IMR-90 (cell line): ENCODE data around the gene PLCG1. TPM values are rescaled to one million over a fixed set of nuclear protein-coding genes. Genes with fewer than 3 reads are reported as not detected.
A peak's percentile ranks its signal among the peaks of the same experiment; 100 is the strongest.

Experiments used
- ATAC-seq: fragments of 200-7000 bp; cut with Tn5 transposase; 2 replicates; pipeline ENCODE4 v1.9.1; 2020; ENCODE audit warnings: low read depth, mild to moderate bottlenecking, moderate library complexity
- BruUV-seq: library from RNA; stranded (reverse); fragments of 400-500 nt; replicated peaks from 2 replicates; lab custom pipeline; 2021; lab: Mats Ljungman, UMichigan
- CTCF ChIA-PET: fragments of 300-600 bp; formaldehyde crosslinking; extraction: SDS; loops from one replicate; lab custom pipeline; 2021; ENCODE audit warnings: antibody characterized with exemption; lab: Yijun Ruan, JAX
- POLR2A ChIA-PET: fragments of 300-600 bp; sonication (Branson Sonifier 250); formaldehyde crosslinking; loops from one replicate; lab custom pipeline; 2022; ENCODE audit warnings: antibody characterized with exemption; ENCODE audit not compliant: unreplicated experiment; lab: Charles Lee
- DNase-seq: peaks from one replicate; pipeline ENCODE4 v3.0.0; 2013
- H2AFZ ChIP-seq: replicated peaks from 2 replicates; pipeline ENCODE3; 2013; ENCODE audit warnings: low read length, mild to moderate bottlenecking; ENCODE audit not compliant: poor library complexity
- H2AK5ac ChIP-seq: 2 replicates; pipeline ENCODE4 v1.6.1; 2013; ENCODE audit warnings: low read depth, low read length, inconsistent platforms
- H2AK9ac ChIP-seq: replicated peaks from 2 replicates; pipeline ENCODE3; 2013; ENCODE audit warnings: mild to moderate bottlenecking, low read depth, low read length, moderate library complexity; ENCODE audit not compliant: poor library complexity
- H2BK120ac ChIP-seq: 2 replicates; pipeline ENCODE4 v1.6.1; 2013; ENCODE audit warnings: low read depth, low read length, inconsistent platforms
- H2BK15ac ChIP-seq: 3 replicates; pipeline ENCODE4 v1.6.1; 2013; ENCODE audit warnings: low read depth, low read length, inconsistent platforms
- H2BK20ac ChIP-seq: 2 replicates; pipeline ENCODE4 v1.6.1; 2013; ENCODE audit warnings: low read depth, mild to moderate bottlenecking, inconsistent platforms, low read length, moderate library complexity
- H2BK5ac ChIP-seq: 2 replicates; pipeline ENCODE4 v1.6.1; 2013; ENCODE audit warnings: mild to moderate bottlenecking, low read depth, low read length, inconsistent platforms; ENCODE audit not compliant: poor library complexity, severe bottlenecking
- H3K14ac ChIP-seq: replicated peaks from 2 replicates; pipeline ENCODE4 v1.6.1; 2013; ENCODE audit warnings: low read depth, low read length, inconsistent platforms
- H3K18ac ChIP-seq: 2 replicates; pipeline ENCODE4 v1.6.1; 2013; ENCODE audit warnings: low read depth, low read length, control low read depth
- H3K23ac ChIP-seq: 2 replicates; pipeline ENCODE4 v1.6.1; 2013; ENCODE audit warnings: low read depth, low read length, inconsistent platforms
- H3K27ac ChIP-seq: 2 replicates; pipeline ENCODE4 v1.5.1; 2013; ENCODE audit warnings: mild to moderate bottlenecking, control low read depth, low read length; ENCODE audit not compliant: insufficient read depth
- H3K27me3 ChIP-seq: 2 replicates; pipeline ENCODE4 v1.6.1; 2013; ENCODE audit warnings: low read length; ENCODE audit not compliant: control insufficient read depth, insufficient read depth
- H3K36me3 ChIP-seq: 2 replicates; pipeline ENCODE4 v1.6.1; 2013; ENCODE audit warnings: low read length, mixed read lengths; ENCODE audit not compliant: control insufficient read depth, insufficient read depth
- H3K4ac ChIP-seq: 2 replicates; pipeline ENCODE4 v1.6.1; 2013; ENCODE audit warnings: low read depth, low read length, inconsistent platforms
- H3K4me1 ChIP-seq: 2 replicates; pipeline ENCODE4 v1.6.1; 2013; ENCODE audit warnings: low read length, mixed read lengths; ENCODE audit not compliant: control insufficient read depth, insufficient read depth
- H3K4me2 ChIP-seq: 2 replicates; pipeline ENCODE4 v1.6.1; 2013; ENCODE audit warnings: low read depth, mild to moderate bottlenecking, control low read depth, low read length, moderate library complexity
- H3K4me3 ChIP-seq: 2 replicates; pipeline ENCODE4 v1.5.1; 2013; ENCODE audit warnings: low read depth, mild to moderate bottlenecking, control low read depth, low read length, moderate library complexity; ENCODE audit not compliant: insufficient read depth
- H3K56ac ChIP-seq: 2 replicates; pipeline ENCODE4 v1.6.1; 2013; ENCODE audit warnings: low read length, inconsistent platforms; ENCODE audit not compliant: insufficient read depth; ENCODE audit errors: extremely low read depth
- H3K79me1 ChIP-seq, 2 experiments: 2 replicates each; pipeline ENCODE4 v1.6.1; 2013; ENCODE audit warnings: low read length in 2 of 2, inconsistent platforms in 1 of 2, low read depth in 1 of 2
- H3K9ac ChIP-seq: 2 replicates; pipeline ENCODE4 v1.6.1; 2013; ENCODE audit warnings: low read depth, low read length, control low read depth
- H3K9me1 ChIP-seq: 2 replicates; pipeline ENCODE4 v1.6.1; 2013; ENCODE audit warnings: low read length, inconsistent platforms; ENCODE audit not compliant: insufficient read depth
- H3K9me3 ChIP-seq: 2 replicates; pipeline ENCODE4 v1.6.1; 2013; ENCODE audit warnings: low read length; ENCODE audit not compliant: control insufficient read depth, insufficient read depth
- H4K20me1 ChIP-seq: 2 replicates; pipeline ENCODE4 v1.6.1; 2013; ENCODE audit warnings: low read length, inconsistent platforms; ENCODE audit not compliant: insufficient read depth
- H4K5ac ChIP-seq: 2 replicates; pipeline ENCODE4 v1.6.1; 2013; ENCODE audit warnings: mild to moderate bottlenecking, low read depth, low read length, control low read depth
- H4K8ac ChIP-seq, 2 experiments: 2 replicates each; pipeline ENCODE4 v1.6.1; 2013; ENCODE audit warnings: low read depth in 2 of 2, low read length in 2 of 2, control low read depth in 1 of 2, inconsistent platforms in 1 of 2
- H4K91ac ChIP-seq: 2 replicates; pipeline ENCODE4 v1.6.1; 2013; ENCODE audit warnings: low read depth, low read length, inconsistent platforms; ENCODE audit not compliant: insufficient read depth
- CTCF ChIP-seq: conservative IDR thresholded peaks from 2 replicates; pipeline ENCODE4 v1.5.1; 2012; ENCODE audit warnings: mild to moderate bottlenecking, low read depth, low read length, improper control_type of control experiment
- MAFK ChIP-seq: IDR thresholded peaks from 2 replicates; pipeline ENCODE4 v1.6.1; 2012; ENCODE audit warnings: low read depth, low read length, improper control_type of control experiment
- MAZ ChIP-seq: IDR thresholded peaks from 2 replicates; pipeline ENCODE4 v1.6.1; 2012; ENCODE audit warnings: low read depth, mild to moderate bottlenecking, low read length, improper control_type of control experiment, moderate library complexity, borderline replicate concordance
- MXI1 ChIP-seq: IDR thresholded peaks from 2 replicates; pipeline ENCODE4 v1.6.1; 2012; ENCODE audit warnings: low read depth, mild to moderate bottlenecking, low read length, moderate library complexity, borderline replicate concordance
- NFE2L2 ChIP-seq: fragments of 150-350 bp; IDR thresholded peaks from 2 replicates; pipeline ENCODE4 v1.6.1; 2016; ENCODE audit warnings: low read depth, mild to moderate bottlenecking, low read length
- POLR2A ChIP-seq: IDR thresholded peaks from 2 replicates; pipeline ENCODE4 v1.6.1; 2012; ENCODE audit warnings: mild to moderate bottlenecking, low read depth, low read length
- RAD21 ChIP-seq: IDR thresholded peaks from 2 replicates; pipeline ENCODE4 v1.6.1; 2012; ENCODE audit warnings: low read length, improper control_type of control experiment
- RCOR1 ChIP-seq: IDR thresholded peaks from 2 replicates; pipeline ENCODE4 v1.6.1; 2012; ENCODE audit warnings: mild to moderate bottlenecking, low read length, improper control_type of control experiment; ENCODE audit not compliant: insufficient replicate concordance
- SMC3 ChIP-seq: fragments of 150-350 bp; IDR thresholded peaks from 2 replicates; pipeline ENCODE4 v1.6.1; 2016; ENCODE audit warnings: low read depth, mild to moderate bottlenecking, antibody characterized with exemption, low read length, moderate library complexity
- USF2 ChIP-seq: fragments of 150-350 bp; IDR thresholded peaks from 2 replicates; pipeline ENCODE4 v1.6.1; 2017; ENCODE audit warnings: mild to moderate bottlenecking, antibody characterized with exemption, low read length, low read depth
- WGBS, 2 experiments: methylation state at CpG; one replicate each; pipeline versions ENCODE4 v1.1.5 to v1.1.7; 2013; ENCODE audit warnings: missing lambda C conversion rate in 2 of 2; ENCODE audit not compliant: insufficient read length in 1 of 2; ENCODE audit errors: extremely low coverage in 2 of 2; 5-methylcytosine and 5-hydroxymethylcytosine counted together
- dilution Hi-C: fragments of 300-500 bp; cut with HindIII; formaldehyde crosslinking; loops from one replicate; pipeline ENCODE4 v1.14.3; 2018; ENCODE audit warnings: low sequenced_read_pairs; ENCODE audit not compliant: unreplicated experiment
- in situ Hi-C: fragments of 300-500 bp; cut with MboI; formaldehyde crosslinking; loops from 3 replicates; pipeline ENCODE4 v1.14.3; 2019; ENCODE audit warnings: low sequenced_read_pairs, inconsistent platforms, mixed read lengths
- intact Hi-C: fragments of 100-400 bp; cut with micrococcal nuclease; formaldehyde crosslinking; loops from 2 replicates; pipeline ENCODE4 v1.10.0; 2022
- polyA plus RNA-seq, 3 experiments: library from polyadenylated mRNA; depleted of rRNA; stranded (reverse); fragments of >200 nt; gene quantifications; 2 replicates each; pipeline ENCODE4 v1.2.3, GENCODE V29; 2012; ENCODE audit warnings: low replicate concordance in 1 of 3
- total RNA-seq: library from RNA; depleted of rRNA; stranded (reverse); fragments of >200 nt; gene quantifications from 2 replicates; pipeline ENCODE4 v1.2.3, GENCODE V29; 2012

The PLCG1 gene
- total and polyA plus RNA-seq, 2 of the 4 experiments (the other 2 are of a cell fraction): 59.1 to 69.1 TPM

GRCh38 chr20:41169162-41169690, 31.9 kb downstream of the PLCG1 start:
- BruUV-seq: no TSS peak
- Histone ChIP-seq H4K91ac (no peak overlapping the region), H3K18ac (no peak overlapping the region), H3K27me3 (no peaks in the 10 kb centered on the region), H4K20me1 (peaks cover 33% of the 10 kb centered on the region), H3K9me1 (peaks cover 8% of the 10 kb centered on the region), H3K23ac (no peak overlapping the region), H4K5ac (no peak overlapping the region), H3K4me2 (no peak overlapping the region), H2BK20ac (no peak overlapping the region), H4K8ac (no peak overlapping the region), H2AK5ac (no peak overlapping the region), H3K4me3 (no peak overlapping the region), H3K56ac (no peak overlapping the region), H2BK15ac (no peak overlapping the region), H2AFZ (peak overlapping the region; percentile 56), H3K79me1 (peaks cover 9 to 56% of the 10 kb centered on the region in 2 experiments; a peak in 3 of 4 replicates), H3K14ac (no peak overlapping the region), H2BK5ac (no peak overlapping the region), H3K4ac (no peak overlapping the region), H3K9ac (no peak overlapping the region), H3K36me3 (peaks cover 93% of the 10 kb centered on the region), H3K4me1 (peaks cover 13% of the 10 kb centered on the region), H2BK120ac (no peak overlapping the region), H2AK9ac (peak overlapping the region; percentile 76), H3K27ac (no peak overlapping the region), H3K9me3 (no peaks in the 10 kb centered on the region)
- ChIA-PET CTCF (no interaction called here), POLR2A (no interaction called here)
- no peak for DNase-seq
- WGBS, 2 experiments: 94% methylated on average over 6 of the region's 9 CpGs; no CpG with 5 or more reads in 1 of the 2 experiments
- in situ Hi-C loops: loop anchor here (25.0 kb wide), 1 partner anchor 443 kb away; the partner anchor contains the start of gene CHD6
- ATAC-seq: no peak
- intact Hi-C loops: no loop called here
- dilution Hi-C loops: no loop called here
- no peak for TF ChIP-seq MXI1
- no peak for TF ChIP-seq SMC3
- TF ChIP-seq MAFK: no peak
- no peak for TF ChIP-seq MAZ
- no peak for TF ChIP-seq RCOR1
- no peak for TF ChIP-seq NFE2L2
- TF ChIP-seq CTCF: no peak
- TF ChIP-seq RAD21: no peak
- no peak for TF ChIP-seq POLR2A
- no peak for TF ChIP-seq USF2
